Measurements from ENCODE around the gene SYPL2.

GRCh38 chr1:109522026-109522425, 55.7 kb downstream of the SYPL2 start:
- TF ChIP-seq CTCF (conservative IDR thresholded peaks at IDR 0.05; ENCODE audit: low read depth, low read length) (no peak), EZH2 (IDR thresholded peaks at IDR 0.05; ENCODE audit: low read length, unreplicated experiment) (no peak)

Data from PC-3 (cell line).